ENCODE data around the gene MTUS2.

Gene MTUS2

DNA sequence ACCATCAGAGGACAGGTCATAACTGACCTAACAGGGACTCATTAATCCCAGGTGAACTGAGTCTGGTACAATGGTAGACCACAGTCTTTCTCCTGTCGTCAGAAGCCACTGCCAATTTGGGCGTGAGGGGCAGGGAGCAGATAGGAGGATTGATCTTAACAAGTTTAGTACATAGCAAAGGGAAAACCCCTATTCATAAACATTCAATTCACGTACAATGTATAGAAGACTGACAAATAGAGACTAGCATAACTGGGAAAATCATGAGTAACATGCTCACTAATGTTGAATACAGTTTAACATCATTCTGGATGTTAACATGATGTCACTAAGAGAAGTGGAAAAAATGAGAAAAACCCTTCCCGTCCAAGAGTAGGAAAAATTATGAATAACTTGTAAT, 721.3 kb downstream of the MTUS2 start:
- H3K9ac ChIP-seq (ENCODE audit: low read depth, low read length) = no peak overlapping the region
- no peak overlapping the region for H3K27ac ChIP-seq (ENCODE audit: low read depth, low read length)
- no peaks in the 10 kb centered on the region for H3K27me3 ChIP-seq (ENCODE audit: insufficient read depth, low read length)
- WGBS = 92% methylated on average over 2 of the region's 4 CpGs
- peaks cover 20% of the 10 kb centered on the region for H3K4me1 ChIP-seq (ENCODE audit: insufficient read depth, low read length)
- H3K9me3 ChIP-seq (ENCODE audit: insufficient read depth, low read depth, low read length) = no peaks in the 10 kb centered on the region
- H3K36me3 ChIP-seq (ENCODE audit: insufficient read depth, low read length) = peaks cover 23% of the 10 kb centered on the region
- H3K4me3 ChIP-seq (ENCODE audit: low read length) = no peak overlapping the region

- Histone ChIP-seq H3K4me1 (ENCODE audit: insufficient read depth, low read length) (peaks cover 25% of the 10 kb centered on the region), H3K36me3 (ENCODE audit: insufficient read depth, low read length) (peaks cover 15% of the 10 kb centered on the region), H3K27me3 (ENCODE audit: insufficient read depth, low read length) (no peaks in the 10 kb centered on the region), H3K4me3 (ENCODE audit: low read length) (no peak overlapping the region), H3K9me3 (ENCODE audit: insufficient read depth, low read depth, low read length) (no peaks in the 10 kb centered on the region), H3K27ac (ENCODE audit: low read depth, low read length) (no peak overlapping the region), H3K9ac (ENCODE audit: low read depth, low read length) (no peak overlapping the region)
- WGBS = 97% methylated on average over 7 of the region's 8 CpGs
Observed at GRCh38 chr13:29542381-29542780, 722.2 kb downstream of the MTUS2 start.

GRCh38 chr13:29543230-29544215, 723.4 kb downstream of the MTUS2 start:
- H3K4me1 ChIP-seq (ENCODE audit: insufficient read depth, low read length) = peaks cover 25% of the 10 kb centered on the region
- H3K9me3 ChIP-seq (ENCODE audit: insufficient read depth, low read depth, low read length) = no peaks in the 10 kb centered on the region
- WGBS = 87% methylated on average over 16 of the region's 16 CpGs
- no peaks in the 10 kb centered on the region for H3K27me3 ChIP-seq (ENCODE audit: insufficient read depth, low read length)
- H3K9ac ChIP-seq (ENCODE audit: low read depth, low read length) = no peak overlapping the region
- no peak overlapping the region for H3K27ac ChIP-seq (ENCODE audit: low read depth, low read length)
- no peak overlapping the region for H3K4me3 ChIP-seq (ENCODE audit: low read length)
- H3K36me3 ChIP-seq (ENCODE audit: insufficient read depth, low read length) = peaks cover 13% of the 10 kb centered on the region

- Histone ChIP-seq H3K27me3 (ENCODE audit: insufficient read depth, low read length) (no peaks in the 10 kb centered on the region), H3K27ac (ENCODE audit: low read depth, low read length) (no peak overlapping the region), H3K9me3 (ENCODE audit: insufficient read depth, low read depth, low read length) (no peaks in the 10 kb centered on the region), H3K4me1 (ENCODE audit: insufficient read depth, low read length) (peaks cover 11% of the 10 kb centered on the region; the same call in 1 of the 2 replicates), H3K4me3 (ENCODE audit: low read length) (no peak overlapping the region), H3K9ac (ENCODE audit: low read depth, low read length) (no peak overlapping the region), H3K36me3 (ENCODE audit: insufficient read depth, low read length) (peaks cover 34% of the 10 kb centered on the region)
- WGBS = 92% methylated on average over 8 of the region's 8 CpGs
Observed at GRCh38 chr13:29545988-29546387, 725.8 kb downstream of the MTUS2 start.

- no peak overlapping the region for H3K4me3 ChIP-seq (ENCODE audit: low read length)
- 93% methylated on average over 8 of the region's 8 CpGs for WGBS
- H3K4me1 ChIP-seq (ENCODE audit: insufficient read depth, low read length) = 0 out of 2 replicates have a peak, but pooled peaks cover 6% of the 10 kb centered on the region
- no peak overlapping the region for H3K27ac ChIP-seq (ENCODE audit: low read depth, low read length)
- peaks cover 40% of the 10 kb centered on the region for H3K36me3 ChIP-seq (ENCODE audit: insufficient read depth, low read length)
- no peak overlapping the region for H3K9ac ChIP-seq (ENCODE audit: low read depth, low read length)
- H3K9me3 ChIP-seq (ENCODE audit: insufficient read depth, low read depth, low read length) = no peaks in the 10 kb centered on the region
- no peaks in the 10 kb centered on the region for H3K27me3 ChIP-seq (ENCODE audit: insufficient read depth, low read length)
Observed at GRCh38 chr13:29546662-29547061, 726.5 kb downstream of the MTUS2 start.

- H3K36me3 ChIP-seq (ENCODE audit: insufficient read depth, low read length) = peaks cover 45% of the 10 kb centered on the region
- no peaks in the 10 kb centered on the region for H3K27me3 ChIP-seq (ENCODE audit: insufficient read depth, low read length)
- H3K4me3 ChIP-seq (ENCODE audit: low read length) = no peak overlapping the region
- 0 out of 2 replicates have a peak, but pooled peaks cover 6% of the 10 kb centered on the region for H3K4me1 ChIP-seq (ENCODE audit: insufficient read depth, low read length)
- H3K9me3 ChIP-seq (ENCODE audit: insufficient read depth, low read depth, low read length) = no peaks in the 10 kb centered on the region
- WGBS = 92% methylated on average over 6 of the region's 7 CpGs
- no peak overlapping the region for H3K27ac ChIP-seq (ENCODE audit: low read depth, low read length)
- H3K9ac ChIP-seq (ENCODE audit: low read depth, low read length) = no peak overlapping the region
Observed at GRCh38 chr13:29547153-29547552, 727.0 kb downstream of the MTUS2 start.

- Histone ChIP-seq H3K27me3 (ENCODE audit: insufficient read depth, low read length) (no peaks in the 10 kb centered on the region), H3K4me3 (ENCODE audit: low read length) (no peak overlapping the region), H3K9ac (ENCODE audit: low read depth, low read length) (no peak overlapping the region), H3K9me3 (ENCODE audit: insufficient read depth, low read depth, low read length) (no peaks in the 10 kb centered on the region), H3K4me1 (ENCODE audit: insufficient read depth, low read length) (0 out of 2 replicates have a peak, but pooled peaks cover 6% of the 10 kb centered on the region), H3K36me3 (ENCODE audit: insufficient read depth, low read length) (peaks cover 61% of the 10 kb centered on the region), H3K27ac (ENCODE audit: low read depth, low read length) (no peak overlapping the region)
- 91% methylated on average over 7 of the region's 7 CpGs for WGBS
Observed at GRCh38 chr13:29548722-29549121, 728.6 kb downstream of the MTUS2 start.

- no peak overlapping the region for H3K4me3 ChIP-seq (ENCODE audit: low read length)
- WGBS = 96% methylated on average over 5 of the region's 5 CpGs
- 0 out of 2 replicates have a peak, but pooled peaks cover 6% of the 10 kb centered on the region for H3K4me1 ChIP-seq (ENCODE audit: insufficient read depth, low read length)
- no peak overlapping the region for H3K27ac ChIP-seq (ENCODE audit: low read depth, low read length)
- H3K27me3 ChIP-seq (ENCODE audit: insufficient read depth, low read length) = no peaks in the 10 kb centered on the region
- H3K9ac ChIP-seq (ENCODE audit: low read depth, low read length) = no peak overlapping the region
- peaks cover 60% of the 10 kb centered on the region for H3K36me3 ChIP-seq (ENCODE audit: insufficient read depth, low read length)
- no peaks in the 10 kb centered on the region for H3K9me3 ChIP-seq (ENCODE audit: insufficient read depth, low read depth, low read length)
Observed at GRCh38 chr13:29550430-29550988, 730.4 kb downstream of the MTUS2 start.

- Histone ChIP-seq H3K36me3 (ENCODE audit: insufficient read depth, low read length) (peaks cover 54% of the 10 kb centered on the region), H3K9me3 (ENCODE audit: insufficient read depth, low read depth, low read length) (no peaks in the 10 kb centered on the region), H3K27ac (ENCODE audit: low read depth, low read length) (no peak overlapping the region), H3K27me3 (ENCODE audit: insufficient read depth, low read length) (no peaks in the 10 kb centered on the region), H3K4me3 (ENCODE audit: low read length) (no peak overlapping the region), H3K4me1 (ENCODE audit: insufficient read depth, low read length) (0 out of 2 replicates have a peak, but pooled peaks cover 6% of the 10 kb centered on the region), H3K9ac (ENCODE audit: low read depth, low read length) (no peak overlapping the region)
- 91% methylated on average over 6 of the region's 6 CpGs for WGBS
Observed at GRCh38 chr13:29551214-29551613, 731.1 kb downstream of the MTUS2 start.

Measured in HUES64 (cell line).